Adrenal gland (tissue), 12 donors: Measurements from ENCODE around the gene AIDA. TPM values are rescaled to one million over a fixed set of nuclear protein-coding genes. Genes with fewer than 3 reads are reported as not detected.

ENCODE experiments used
- DNase-seq, 7 donors: peaks; one replicate each; pipeline ENCODE4 v3.0.0-alpha.2; 2019 to 2020
- H3K27ac ChIP-seq, 5 donors: fragments of 200-600 bp; sonication (generic) in 4 of 5; 1 replicate in 3 of 5; 2 replicates in 2 of 5; pipeline versions ENCODE4 v1.5.1 to v1.8.0; 2016 to 2020; ENCODE audit warnings: mild to moderate bottlenecking in 1 of 5
- H3K27me3 ChIP-seq: fragments of 200-600 bp; 2 replicates; pipeline ENCODE4 v1.8.0; 2021
- H3K36me3 ChIP-seq, 2 donors: fragments of 200-600 bp; replicated peaks in 1 of 2; 1 replicate in 1 of 2; 2 replicates in 1 of 2; pipeline versions ENCODE4 v1.5.1 to v1.8.0; 2018 to 2022
- H3K4me1 ChIP-seq, 2 donors: fragments of 200-600 bp; replicated peaks in 1 of 2; 1 replicate in 1 of 2; 2 replicates in 1 of 2; pipeline versions ENCODE4 v1.5.1 to v1.8.0; 2018 to 2021
- H3K4me3 ChIP-seq, 4 donors: fragments of 200-600 bp; sonication (generic) in 3 of 4; one replicate each; pipeline ENCODE4 v1.5.1; 2016 to 2018
- H3K9me3 ChIP-seq, 3 donors: fragments of 200-600 bp; sonication (generic) in 1 of 3; replicated peaks in 1 of 3; 1 replicate in 2 of 3; 2 replicates in 1 of 3; pipeline versions ENCODE4 v1.5.1 to v1.8.0; 2016 to 2021
- CTCF ChIP-seq, 6 experiments: fragments of 450-650 bp in 4 of 6; fragments of 200-600 bp in 2 of 6; sonication (generic) in 1 of 6; IDR thresholded peaks; 1 replicate in 5 of 6; 2 replicates in 1 of 6; pipeline versions ENCODE4 v1.5.1 to v1.8.0; 2016 to 2021; ENCODE audit warnings: antibody characterized with exemption in 6 of 6, mild to moderate bottlenecking in 2 of 6, moderate library complexity in 1 of 6
- POLR2A ChIP-seq, 2 donors: fragments of 450-650 bp; IDR thresholded peaks; one replicate each; pipeline ENCODE4 v1.6.1; 2017; ENCODE audit warnings: antibody characterized with exemption in 2 of 2, mild to moderate bottlenecking in 2 of 2, moderate library complexity in 1 of 2
- WGBS, 4 donors: extraction: QIAGEN DNeasy Blood & Tissue Kit in 2 of 4; methylation state at CpG; one replicate each; pipeline versions ENCODE4 v1.1.5 to v1.1.7; 2013 to 2017; 5-methylcytosine and 5-hydroxymethylcytosine counted together
- intact Hi-C, 2 donors: fragments of 100-400 bp; cut with DNase I; formaldehyde crosslinking; loops; one replicate each; pipeline versions ENCODE4 v1.14.1 to v1.15.0; 2022 to 2023
- polyA plus RNA-seq, 3 donors: library from polyadenylated mRNA; stranded (reverse); fragments of 200-250 nt in 2 of 3; fragments of 350-450 nt in 1 of 3; fragmentation: Illumina TruSeq in 1 of 3; extraction: RNeasy Lipid Tissue Mini Kit (QIAGEN cat#74804) in 1 of 3; gene quantifications; one replicate each; pipeline ENCODE4 v1.2.3, GENCODE V29; 2013 to 2014
- total RNA-seq, 9 donors: library from RNA; depleted of rRNA in 4 of 9; stranded (reverse); fragments of >200 nt in 4 of 9; fragments of 120-200 nt in 1 of 9; fragmentation: NEBNext Ultra II Directional in 1 of 9; extraction: Animal tissue kit (Norgen Biotek cat#: 25700) in 1 of 9; gene quantifications; one replicate each; pipeline versions ENCODE4 v1.1.0 to v1.2.4, GENCODE V29; 2013 to 2023
- donor health status: healthy with polysubstance abuse.
- donor health status: Bipolar disorder and iron deficiency.
- donor health status: DM: yes; HTN: yes; CAD: no.
- donor health status: DM: no; HTN: no; CAD: no.
- donor health status: DM: no; HTN: no; CAD: no.
- donor health status: DM: yes; HTN: yes; CAD: no.

AIDA gene
- total and polyA plus RNA-seq, 12 donors: 29.4 to 72.0 (median 48.9) TPM

GRCh38 chr1:222711319-222712252 lies 705 bp downstream of the AIDA start:
- intact Hi-C loops: loop anchor here in 1 of 2 donors (10.0 kb wide), 1 partner anchor 57 kb away; no protein-coding TSS in a partner anchor
- peaks cover 0 to 22% of the 10 kb centered on the region in 2 donors for H3K4me1 ChIP-seq

GRCh38 chr1:222709700-222710153 lies 2.6 kb downstream of the AIDA start:
- Histone ChIP-seq H3K27me3 (no peaks in the 10 kb centered on the region), H3K27ac (no peak overlapping the region), H3K4me1 (peaks cover 0 to 22% of the 10 kb centered on the region in 2 donors), H3K36me3 (no peaks in the 10 kb centered on the region), H3K4me3 (no peak overlapping the region), H3K9me3 (no peaks in the 10 kb centered on the region)
- no peak for DNase-seq
- TF ChIP-seq POLR2A (IDR thresholded peaks at IDR 0.05) (no peak), CTCF (IDR thresholded peaks at IDR 0.05) (no peak)
- intact Hi-C loops: loop anchor here in 1 of 2 donors (10.0 kb wide), 1 partner anchor 55 kb away; no protein-coding TSS in a partner anchor
- 76 to 85% (median 81%) methylated on average over 5 of the region's 5 CpGs for WGBS, 4 donors

More at GRCh38 chr1:222711319-222712252, 705 bp downstream of the AIDA start:
- Histone ChIP-seq H3K27ac (peak overlapping the region; percentile 70 to 99 (median 98)), H3K27me3 (no peaks in the 10 kb centered on the region), H3K4me3 (peak overlapping the region; percentile 67 to 97 (median 88)), H3K9me3 (no peaks in the 10 kb centered on the region), H3K36me3 (peaks cover 0 to 11% of the 10 kb centered on the region in 2 donors)
- DNase-seq: peak; percentile 49 to 81 (median 61)
- 0 to 1% (median 1%) methylated on average over 18 to 42 of the region's 42 CpGs for WGBS, 4 donors
- TF ChIP-seq POLR2A (IDR thresholded peaks at IDR 0.05) (peak in 1 of 2 donors; percentile 8), CTCF (IDR thresholded peaks at IDR 0.05) (no peak)

GRCh38 chr1:222706815-222707214 lies 5.5 kb downstream of the AIDA start:
- TF ChIP-seq POLR2A (IDR thresholded peaks at IDR 0.05) (no peak), CTCF (IDR thresholded peaks at IDR 0.05) (peak in 2 of 6 experiments; percentile 13 to 15)
- Histone ChIP-seq H3K36me3 (peaks cover 0 to 7% of the 10 kb centered on the region in 2 donors), H3K4me3 (no peak overlapping the region), H3K27ac (no peak overlapping the region), H3K9me3 (no peaks in the 10 kb centered on the region), H3K4me1 (peaks cover 0 to 14% of the 10 kb centered on the region in 2 donors), H3K27me3 (no peaks in the 10 kb centered on the region)
- no peak for DNase-seq
- intact Hi-C loops: no loop called here
- WGBS, 4 donors: 70 to 83% (median 73%) methylated on average over 4 of the region's 4 CpGs

- H3K36me3 ChIP-seq: peaks cover 0 to 14% of the 10 kb centered on the region in 2 donors
- no peak overlapping the region for H3K4me3 ChIP-seq
- DNase-seq: no peak
- no peak for TF ChIP-seq POLR2A (IDR thresholded peaks at IDR 0.05)
- H3K9me3 ChIP-seq: no peaks in the 10 kb centered on the region
- 89 to 100% (median 93%) methylated on average over 1 of the region's 1 CpG for WGBS, 4 donors
- no peaks in the 10 kb centered on the region for H3K27me3 ChIP-seq
- H3K4me1 ChIP-seq: no peaks in the 10 kb centered on the region
- no peak overlapping the region for H3K27ac ChIP-seq
- intact Hi-C loops: no loop called here
These were observed 8.0 kb downstream of the AIDA start for GRCh38 chr1:222704260-222704659.
